Sigmoid colon (tissue), 4 donors: Measurements from ENCODE around the gene CCDC92.
"Not testable (repeated sequence)": the region's sequence is repeated elsewhere in the genome, so short reads cannot be mapped to it uniquely, and the experiment has no call there.

Experiments
- CTCF ChIP-seq, 4 experiments: fragments of 450-650 bp in 3 of 4; fragments of 200-600 bp in 1 of 4; IDR thresholded peaks; one replicate each; pipeline ENCODE4 v1.5.1; 2016 to 2019; ENCODE audit warnings: antibody characterized with exemption in 4 of 4, mild to moderate bottlenecking in 3 of 4, moderate library complexity in 2 of 4
- EP300 ChIP-seq, 4 donors: sonication (generic); formaldehyde crosslinking; IDR thresholded peaks; one replicate each; pipeline ENCODE4 v1.6.1; 2017; ENCODE audit warnings: antibody characterized with exemption in 4 of 4
- POLR2A ChIP-seq, 2 donors: fragments of 450-650 bp; IDR thresholded peaks; one replicate each; pipeline ENCODE4 v1.6.1; 2016; ENCODE audit warnings: antibody characterized with exemption in 2 of 2, mild to moderate bottlenecking in 2 of 2, moderate library complexity in 2 of 2
- POLR2AphosphoS5 ChIP-seq, 4 donors: sonication (generic); formaldehyde crosslinking; IDR thresholded peaks; one replicate each; pipeline ENCODE4 v1.6.1; 2017; ENCODE audit warnings: antibody characterized with exemption in 4 of 4

- TF ChIP-seq EP300, CTCF, POLR2AphosphoS5, POLR2A (IDR thresholded peaks at IDR 0.05): not testable (repeated sequence)
These were observed 60.8 kb downstream of the CCDC92 start for GRCh38 chr12:123911672-123912409.
